22Rv1 (cell line): ENCODE results near the gene MAST4.

Experiments used
- ZFX ChIP-seq: fragments of 450-650 bp; IDR thresholded peaks from 2 replicates; pipeline ENCODE4 v1.6.1; 2017; ENCODE audit warnings: antibody characterized with exemption, borderline replicate concordance
- TF ChIP-seq, protein P1 (sequence below): fragments of 450-650 bp; IDR thresholded peaks from 2 replicates; pipeline ENCODE4 v1.5.1; 2017; ENCODE audit warnings: mild to moderate bottlenecking

DNA sequence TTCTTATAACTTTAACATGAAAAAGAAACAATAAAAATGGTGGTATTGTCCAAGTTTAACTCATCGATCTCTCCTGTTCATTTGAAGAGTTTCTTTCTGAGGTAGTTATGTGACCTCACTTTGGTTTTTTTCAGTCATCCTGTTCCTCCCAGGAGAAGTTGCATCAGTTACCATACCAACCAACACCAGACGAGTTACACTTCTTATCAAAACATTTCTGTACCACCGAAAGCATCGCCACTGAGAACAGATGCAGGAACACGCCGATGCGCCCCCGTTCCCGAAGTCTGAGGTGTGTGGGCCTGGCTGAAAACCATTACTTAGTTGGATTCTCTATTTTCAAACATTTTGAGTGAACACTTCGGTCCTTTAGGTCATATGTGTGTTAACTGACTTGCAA, 504.1 kb downstream of the MAST4 start:
- TF ChIP-seq, protein P1, sequence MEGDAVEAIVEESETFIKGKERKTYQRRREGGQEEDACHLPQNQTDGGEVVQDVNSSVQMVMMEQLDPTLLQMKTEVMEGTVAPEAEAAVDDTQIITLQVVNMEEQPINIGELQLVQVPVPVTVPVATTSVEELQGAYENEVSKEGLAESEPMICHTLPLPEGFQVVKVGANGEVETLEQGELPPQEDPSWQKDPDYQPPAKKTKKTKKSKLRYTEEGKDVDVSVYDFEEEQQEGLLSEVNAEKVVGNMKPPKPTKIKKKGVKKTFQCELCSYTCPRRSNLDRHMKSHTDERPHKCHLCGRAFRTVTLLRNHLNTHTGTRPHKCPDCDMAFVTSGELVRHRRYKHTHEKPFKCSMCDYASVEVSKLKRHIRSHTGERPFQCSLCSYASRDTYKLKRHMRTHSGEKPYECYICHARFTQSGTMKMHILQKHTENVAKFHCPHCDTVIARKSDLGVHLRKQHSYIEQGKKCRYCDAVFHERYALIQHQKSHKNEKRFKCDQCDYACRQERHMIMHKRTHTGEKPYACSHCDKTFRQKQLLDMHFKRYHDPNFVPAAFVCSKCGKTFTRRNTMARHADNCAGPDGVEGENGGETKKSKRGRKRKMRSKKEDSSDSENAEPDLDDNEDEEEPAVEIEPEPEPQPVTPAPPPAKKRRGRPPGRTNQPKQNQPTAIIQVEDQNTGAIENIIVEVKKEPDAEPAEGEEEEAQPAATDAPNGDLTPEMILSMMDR: no peak
- TF ChIP-seq ZFX: no peak
